Measurements from ENCODE around the gene ADAM23.

The ADAM23 gene

DNA sequence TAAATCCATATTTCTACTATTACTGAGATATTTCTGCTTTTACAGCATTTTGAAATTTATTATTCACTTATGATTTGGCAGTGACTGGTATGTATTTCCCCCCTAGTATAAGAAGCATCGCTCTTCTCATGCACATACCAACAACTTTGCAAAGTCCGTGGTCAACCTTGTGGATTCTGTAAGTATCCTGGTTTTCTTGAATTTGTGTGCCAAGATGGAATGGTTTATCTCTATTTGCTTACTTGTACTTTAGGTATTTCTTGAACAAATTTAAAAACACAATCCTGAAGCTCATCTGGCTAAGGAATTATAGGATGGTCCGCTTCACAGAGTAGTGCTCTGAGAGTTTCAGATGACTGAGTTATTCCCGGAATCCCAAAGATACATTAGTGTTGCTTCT is 114.0 kb downstream of the ADAM23 start:
- 94 to 98% methylated on average over 2 to 4 of the region's 4 CpGs for WGBS, 2 experiments

GRCh38 chr2:206558492-206558891 is 115.2 kb downstream of the ADAM23 start:
- no peaks in the 10 kb centered on the region for H3K36me3 ChIP-seq (ENCODE audit: control insufficient read depth, insufficient read depth, low read length)
- H3K4me1 ChIP-seq (ENCODE audit: control insufficient read depth, insufficient read depth, low read length), result no peaks in the 10 kb centered on the region
- no peaks in the 10 kb centered on the region for H3K9me3 ChIP-seq (ENCODE audit: control insufficient read depth, low read length)
- WGBS, 2 experiments, result 91 to 100% methylated on average over 1 to 2 of the region's 2 CpGs
- H3K27ac ChIP-seq (ENCODE audit: insufficient read depth, low read depth, low read length, poor library complexity, severe bottlenecking), result no peak overlapping the region
- H3K27me3 ChIP-seq (ENCODE audit: control insufficient read depth, insufficient read depth, low read length, poor library complexity, severe bottlenecking), result no peaks in the 10 kb centered on the region
- no peak overlapping the region for H3K4me3 ChIP-seq (ENCODE audit: insufficient read depth, low read depth, low read length)

More for the DNA sequence above, 114.0 kb downstream of the ADAM23 start:
- no peaks in the 10 kb centered on the region for H3K4me1 ChIP-seq (ENCODE audit: control insufficient read depth, insufficient read depth, low read length)
- H3K36me3 ChIP-seq (ENCODE audit: control insufficient read depth, insufficient read depth, low read length), result no peaks in the 10 kb centered on the region
- no peaks in the 10 kb centered on the region for H3K27me3 ChIP-seq (ENCODE audit: control insufficient read depth, insufficient read depth, low read length, poor library complexity, severe bottlenecking)
- no peaks in the 10 kb centered on the region for H3K9me3 ChIP-seq (ENCODE audit: control insufficient read depth, low read length)
- no peak overlapping the region for H3K27ac ChIP-seq (ENCODE audit: insufficient read depth, low read depth, low read length, poor library complexity, severe bottlenecking)
- no peak overlapping the region for H3K4me3 ChIP-seq (ENCODE audit: insufficient read depth, low read depth, low read length)

GRCh38 chr2:206561962-206562361 is 118.6 kb downstream of the ADAM23 start:
- Histone ChIP-seq H3K36me3 (ENCODE audit: control insufficient read depth, insufficient read depth, low read length) (no peaks in the 10 kb centered on the region), H3K27me3 (ENCODE audit: control insufficient read depth, insufficient read depth, low read length, poor library complexity, severe bottlenecking) (no peaks in the 10 kb centered on the region), H3K4me1 (ENCODE audit: control insufficient read depth, insufficient read depth, low read length) (no peaks in the 10 kb centered on the region), H3K4me3 (ENCODE audit: insufficient read depth, low read depth, low read length) (no peak overlapping the region), H3K9me3 (ENCODE audit: control insufficient read depth, low read length) (no peaks in the 10 kb centered on the region), H3K27ac (ENCODE audit: insufficient read depth, low read depth, low read length, poor library complexity, severe bottlenecking) (no peak overlapping the region)
- 96 to 100% methylated on average over 1 of the region's 1 CpG for WGBS, 2 experiments

GRCh38 chr2:206562375-206562774 is 119.0 kb downstream of the ADAM23 start:
- Histone ChIP-seq H3K4me3 (ENCODE audit: insufficient read depth, low read depth, low read length) (no peak overlapping the region), H3K27ac (ENCODE audit: insufficient read depth, low read depth, low read length, poor library complexity, severe bottlenecking) (no peak overlapping the region), H3K27me3 (ENCODE audit: control insufficient read depth, insufficient read depth, low read length, poor library complexity, severe bottlenecking) (no peaks in the 10 kb centered on the region), H3K36me3 (ENCODE audit: control insufficient read depth, insufficient read depth, low read length) (no peaks in the 10 kb centered on the region), H3K9me3 (ENCODE audit: control insufficient read depth, low read length) (no peaks in the 10 kb centered on the region), H3K4me1 (ENCODE audit: control insufficient read depth, insufficient read depth, low read length) (no peaks in the 10 kb centered on the region)
- WGBS, 2 experiments, result 83 to 88% methylated on average over 2 of the region's 2 CpGs

DNA sequence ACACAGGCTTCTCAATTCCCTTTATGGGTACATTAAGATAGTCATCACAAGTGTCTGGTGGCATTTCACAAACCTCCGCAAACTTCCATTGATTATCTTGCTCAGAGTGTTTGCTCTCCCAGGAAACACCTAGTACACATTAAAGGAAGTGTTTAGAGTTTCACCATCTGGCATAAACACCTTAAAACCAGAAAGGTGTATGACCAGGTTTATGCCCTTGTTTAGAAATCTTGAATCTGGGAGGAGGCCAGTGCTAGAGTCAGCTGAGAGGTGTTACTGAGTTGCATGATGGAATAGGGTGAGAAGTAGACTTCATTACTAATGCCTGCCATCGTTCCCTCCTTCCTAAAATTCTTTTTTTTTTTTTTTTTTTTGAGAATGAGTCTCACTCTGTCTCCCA is 120.0 kb downstream of the ADAM23 start:
- H3K36me3 ChIP-seq (ENCODE audit: control insufficient read depth, insufficient read depth, low read length), result no peaks in the 10 kb centered on the region
- 95 to 100% methylated on average over 2 of the region's 2 CpGs for WGBS, 2 experiments
- no peak overlapping the region for H3K27ac ChIP-seq (ENCODE audit: insufficient read depth, low read depth, low read length, poor library complexity, severe bottlenecking)
- H3K27me3 ChIP-seq (ENCODE audit: control insufficient read depth, insufficient read depth, low read length, poor library complexity, severe bottlenecking), result no peaks in the 10 kb centered on the region
- no peaks in the 10 kb centered on the region for H3K9me3 ChIP-seq (ENCODE audit: control insufficient read depth, low read length)
- no peaks in the 10 kb centered on the region for H3K4me1 ChIP-seq (ENCODE audit: control insufficient read depth, insufficient read depth, low read length)
- no peak overlapping the region for H3K4me3 ChIP-seq (ENCODE audit: insufficient read depth, low read depth, low read length)

DNA sequence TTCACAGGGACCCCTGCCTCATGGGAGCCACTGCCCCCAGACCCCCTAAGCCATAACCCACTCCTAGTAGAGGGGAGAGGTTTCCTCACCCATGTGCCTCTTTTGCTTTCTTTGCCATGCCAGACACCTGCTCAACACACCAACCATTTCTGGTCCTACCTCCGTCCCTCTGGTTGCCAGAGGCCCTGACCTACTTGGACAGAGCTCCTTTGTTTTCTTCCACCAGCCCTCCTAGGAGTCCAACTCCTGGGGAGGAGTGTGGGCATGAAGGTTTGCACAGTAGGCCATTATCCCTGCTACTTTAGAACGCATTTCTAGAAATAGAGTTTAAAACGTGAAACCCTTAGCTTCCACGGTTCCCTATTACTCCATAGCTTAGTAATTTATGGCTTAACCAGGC is 122.3 kb downstream of the ADAM23 start:
- no peaks in the 10 kb centered on the region for H3K9me3 ChIP-seq (ENCODE audit: control insufficient read depth, low read length)
- no peaks in the 10 kb centered on the region for H3K27me3 ChIP-seq (ENCODE audit: control insufficient read depth, insufficient read depth, low read length, poor library complexity, severe bottlenecking)
- no peaks in the 10 kb centered on the region for H3K36me3 ChIP-seq (ENCODE audit: control insufficient read depth, insufficient read depth, low read length)
- no peak overlapping the region for H3K4me3 ChIP-seq (ENCODE audit: insufficient read depth, low read depth, low read length)
- 87 to 92% methylated on average over 4 of the region's 4 CpGs for WGBS, 2 experiments
- H3K4me1 ChIP-seq (ENCODE audit: control insufficient read depth, insufficient read depth, low read length), result no peaks in the 10 kb centered on the region
- no peak overlapping the region for H3K27ac ChIP-seq (ENCODE audit: insufficient read depth, low read depth, low read length, poor library complexity, severe bottlenecking)

- H3K36me3 ChIP-seq (ENCODE audit: control insufficient read depth, insufficient read depth, low read length), result no peaks in the 10 kb centered on the region
- WGBS, 2 experiments, result 83 to 97% methylated on average over 3 of the region's 3 CpGs
- H3K27ac ChIP-seq (ENCODE audit: insufficient read depth, low read depth, low read length, poor library complexity, severe bottlenecking), result no peak overlapping the region
- no peak overlapping the region for H3K4me3 ChIP-seq (ENCODE audit: insufficient read depth, low read depth, low read length)
- no peaks in the 10 kb centered on the region for H3K27me3 ChIP-seq (ENCODE audit: control insufficient read depth, insufficient read depth, low read length, poor library complexity, severe bottlenecking)
- no peaks in the 10 kb centered on the region for H3K9me3 ChIP-seq (ENCODE audit: control insufficient read depth, low read length)
- H3K4me1 ChIP-seq (ENCODE audit: control insufficient read depth, insufficient read depth, low read length), result no peaks in the 10 kb centered on the region
These were observed 126.1 kb downstream of the ADAM23 start for GRCh38 chr2:206569470-206569869.

- no peaks in the 10 kb centered on the region for H3K36me3 ChIP-seq (ENCODE audit: control insufficient read depth, insufficient read depth, low read length)
- no peaks in the 10 kb centered on the region for H3K4me1 ChIP-seq (ENCODE audit: control insufficient read depth, insufficient read depth, low read length)
- H3K4me3 ChIP-seq (ENCODE audit: insufficient read depth, low read depth, low read length), result no peak overlapping the region
- H3K27me3 ChIP-seq (ENCODE audit: control insufficient read depth, insufficient read depth, low read length, poor library complexity, severe bottlenecking), result no peaks in the 10 kb centered on the region
- H3K9me3 ChIP-seq (ENCODE audit: control insufficient read depth, low read length), result no peaks in the 10 kb centered on the region
- H3K27ac ChIP-seq (ENCODE audit: insufficient read depth, low read depth, low read length, poor library complexity, severe bottlenecking), result no peak overlapping the region
These were observed 126.9 kb downstream of the ADAM23 start for GRCh38 chr2:206570199-206570598.

- 95 to 100% methylated on average over 2 to 3 of the region's 3 CpGs for WGBS, 2 experiments
- no peaks in the 10 kb centered on the region for H3K9me3 ChIP-seq (ENCODE audit: control insufficient read depth, low read length)
- no peaks in the 10 kb centered on the region for H3K4me1 ChIP-seq (ENCODE audit: control insufficient read depth, insufficient read depth, low read length)
- H3K27me3 ChIP-seq (ENCODE audit: control insufficient read depth, insufficient read depth, low read length, poor library complexity, severe bottlenecking), result no peaks in the 10 kb centered on the region
- H3K27ac ChIP-seq (ENCODE audit: insufficient read depth, low read depth, low read length, poor library complexity, severe bottlenecking), result no peak overlapping the region
- no peak overlapping the region for H3K4me3 ChIP-seq (ENCODE audit: insufficient read depth, low read depth, low read length)
- H3K36me3 ChIP-seq (ENCODE audit: control insufficient read depth, insufficient read depth, low read length), result no peaks in the 10 kb centered on the region
These were observed 129.4 kb downstream of the ADAM23 start for GRCh38 chr2:206572725-206573124.

- no peaks in the 10 kb centered on the region for H3K9me3 ChIP-seq (ENCODE audit: control insufficient read depth, low read length)
- H3K27me3 ChIP-seq (ENCODE audit: control insufficient read depth, insufficient read depth, low read length, poor library complexity, severe bottlenecking), result no peaks in the 10 kb centered on the region
- no peak overlapping the region for H3K4me3 ChIP-seq (ENCODE audit: insufficient read depth, low read depth, low read length)
- no peaks in the 10 kb centered on the region for H3K4me1 ChIP-seq (ENCODE audit: control insufficient read depth, insufficient read depth, low read length)
- WGBS, 2 experiments, result 95 to 97% methylated on average over 6 of the region's 6 CpGs
- no peaks in the 10 kb centered on the region for H3K36me3 ChIP-seq (ENCODE audit: control insufficient read depth, insufficient read depth, low read length)
- H3K27ac ChIP-seq (ENCODE audit: insufficient read depth, low read depth, low read length, poor library complexity, severe bottlenecking), result no peak overlapping the region
These were observed 130.5 kb downstream of the ADAM23 start for GRCh38 chr2:206573793-206574192.
